Stimulated activated CD4-positive, alpha-beta T cell treated with anti-CD3 and anti-CD28 coated beads, Interleukin-4, amount 100 ng/mL, for 48 hours (primary cell): ENCODE data around the gene TRERF1.
A peak's percentile ranks its signal among the peaks of the same experiment; 100 is the strongest.
"Not testable (repeated sequence)": the region's sequence is repeated elsewhere in the genome, so short reads cannot be mapped to it uniquely, and the experiment has no call there.

Experiments
- DNase-seq, 2 donors: peaks; one replicate each; pipeline ENCODE4 v3.0.0-alpha.2; 2020; ENCODE audit warnings: low read depth in 2 of 2

TRERF1 gene

DNA sequence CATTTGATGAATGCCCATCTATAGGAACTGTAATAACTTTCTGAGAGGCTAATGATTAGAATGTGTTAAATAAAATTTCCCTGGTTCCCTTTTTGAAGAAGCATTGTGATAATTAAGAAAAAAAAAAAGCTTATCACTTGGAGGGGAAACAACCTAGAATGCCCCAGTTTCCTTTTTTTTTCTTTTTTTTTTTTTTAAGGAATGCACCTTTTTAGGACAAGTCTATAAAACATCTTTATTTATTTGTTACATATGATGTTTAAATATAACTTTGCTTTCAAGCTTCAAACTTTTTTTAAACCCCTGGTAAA is 226.7 kb downstream of the TRERF1 start:
- DNase-seq = no peak

DNA sequence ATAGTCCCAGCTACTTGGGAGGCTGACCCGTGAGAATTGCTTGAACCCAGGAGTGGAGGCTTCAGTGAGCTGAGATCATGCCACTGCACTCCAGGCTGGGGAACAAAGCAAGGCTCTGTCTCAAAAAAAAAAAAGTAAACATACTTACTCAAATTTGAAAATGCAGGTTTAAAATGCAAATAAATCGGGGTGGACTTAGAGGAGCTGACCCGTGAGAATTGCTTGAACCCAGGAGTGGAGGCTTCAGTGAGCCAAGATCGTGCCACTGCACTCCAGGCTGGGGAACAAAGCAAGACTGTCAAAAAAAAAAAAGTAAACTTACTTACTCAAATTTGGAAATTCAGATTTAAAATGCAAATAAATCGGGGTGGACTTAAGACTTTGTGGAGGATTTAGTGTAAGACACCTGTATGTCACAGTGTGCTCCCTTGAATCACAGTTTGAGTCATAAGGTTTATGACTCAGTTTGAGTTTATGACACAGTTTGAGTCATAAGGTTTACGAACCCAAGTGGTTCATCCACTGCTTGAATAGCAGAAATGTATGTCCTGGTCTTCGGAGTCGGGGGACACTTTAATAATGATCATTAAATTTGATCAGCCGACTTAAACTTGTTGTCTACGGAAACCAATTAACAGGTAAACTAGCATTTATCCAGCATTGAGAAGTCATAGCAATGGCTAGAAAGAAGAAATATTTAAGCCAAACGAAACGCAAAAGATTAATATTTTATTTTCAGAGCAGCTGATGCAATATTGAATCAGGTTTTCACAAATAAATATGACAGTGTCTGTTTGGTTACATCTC is 227.3 kb downstream of the TRERF1 start:
- DNase-seq = no peak

DNA sequence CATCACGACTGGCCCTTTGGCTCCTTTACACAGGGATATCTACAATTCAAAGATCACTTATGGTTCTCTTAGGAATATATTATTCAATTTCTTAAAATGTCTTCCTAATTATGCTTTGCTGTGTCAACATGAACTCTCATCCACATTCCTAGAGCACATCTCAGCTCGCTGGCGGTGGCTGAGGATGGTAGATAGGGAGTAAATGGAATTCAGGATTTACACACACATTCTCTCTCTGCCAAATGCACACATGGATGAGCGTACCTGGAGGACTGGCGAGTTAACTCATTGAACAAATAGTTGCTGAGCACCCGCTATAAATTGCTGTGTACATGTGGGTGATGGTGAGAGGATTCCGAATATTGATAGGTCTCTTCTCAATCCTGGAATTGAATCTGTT is 229.3 kb downstream of the TRERF1 start:
- no peak for DNase-seq

DNA sequence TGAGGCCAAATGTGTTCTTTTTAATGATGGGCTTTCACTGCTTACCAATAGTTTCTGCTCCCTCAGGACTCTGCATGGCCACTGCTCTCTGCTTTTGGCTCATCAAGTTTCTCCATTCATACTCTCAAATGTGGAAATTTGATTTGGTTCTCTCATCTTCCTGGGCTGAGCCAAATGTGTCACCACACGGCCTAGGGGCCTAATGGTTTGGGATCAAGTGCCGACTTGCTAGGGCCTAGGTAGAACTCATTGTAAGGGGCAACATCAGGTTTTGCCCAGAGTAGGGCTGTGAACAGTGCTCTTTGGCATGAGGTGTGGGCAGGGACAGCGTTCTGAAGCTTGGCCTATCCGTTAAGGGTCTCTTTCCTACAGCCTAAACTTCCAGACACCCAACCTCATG is 230.2 kb downstream of the TRERF1 start:
- DNase-seq = no peak

DNA sequence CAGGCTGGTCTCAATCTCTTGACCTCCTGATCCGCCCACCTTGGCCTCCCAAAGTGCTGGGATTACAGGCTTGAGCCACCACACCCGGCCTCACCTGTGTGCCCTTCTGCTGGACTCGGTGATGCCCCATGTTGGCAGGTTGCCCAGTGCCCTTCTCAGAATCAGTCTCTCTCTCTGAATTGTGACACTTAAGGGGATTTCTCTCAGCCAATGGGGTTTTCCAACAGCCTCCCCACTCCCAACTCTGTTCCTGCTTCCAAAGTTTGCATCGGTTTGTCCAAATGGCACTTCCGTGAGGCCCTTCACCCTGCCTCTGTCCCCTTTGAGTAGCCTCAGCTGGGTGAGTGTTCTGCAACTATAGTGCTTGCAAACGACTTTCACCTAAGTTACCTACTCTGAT is 230.9 kb downstream of the TRERF1 start:
- no peak for DNase-seq

DNA sequence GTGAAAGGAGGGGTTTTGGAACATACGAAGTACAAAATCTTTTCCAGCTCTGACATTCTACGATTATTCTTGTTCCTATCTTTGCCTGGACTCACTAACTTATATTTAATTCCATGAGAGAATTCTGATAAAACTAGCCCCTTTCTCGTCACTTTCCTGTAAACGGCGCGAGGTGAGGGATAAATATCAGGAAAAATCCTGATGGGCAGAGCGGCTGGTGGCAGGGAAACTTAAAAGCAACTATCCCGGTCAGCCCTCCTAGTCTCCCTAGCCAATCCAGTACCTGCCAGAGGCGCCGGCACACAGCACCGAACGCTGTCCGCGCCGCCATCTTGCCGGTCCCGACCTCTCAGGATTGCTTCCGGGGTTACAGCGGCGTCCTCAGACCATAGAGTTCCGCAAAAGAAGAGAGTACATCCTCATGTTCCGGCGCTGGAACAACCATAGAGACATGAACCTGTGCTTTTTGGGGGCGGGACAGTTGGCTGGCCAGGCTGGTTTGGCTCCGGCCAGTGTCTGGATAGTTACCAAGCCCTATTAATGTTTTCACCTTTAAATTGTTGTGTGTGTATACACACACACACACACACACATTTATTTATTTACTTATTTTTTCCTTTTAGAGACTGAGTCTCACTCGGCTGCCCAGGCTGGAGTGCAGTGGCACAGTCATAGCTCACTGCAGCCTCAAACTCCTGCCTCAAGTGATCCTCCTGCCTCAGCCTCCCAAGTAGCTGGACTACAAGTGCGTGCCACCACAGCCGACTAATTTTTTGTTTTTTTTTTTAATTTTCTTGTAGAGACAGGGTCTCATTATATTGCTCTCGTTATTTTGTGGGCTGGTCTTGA is 234.0 kb downstream of the TRERF1 start, which contains the start of gene MRPS10:
Gene MRPS10, minus strand, starts transcription at position 343 of the 849 bp plus-strand sequence. Its CDS starts 12 bp downstream, at position 331.
- DNase-seq = peak; percentile 82 to 87

DNA sequence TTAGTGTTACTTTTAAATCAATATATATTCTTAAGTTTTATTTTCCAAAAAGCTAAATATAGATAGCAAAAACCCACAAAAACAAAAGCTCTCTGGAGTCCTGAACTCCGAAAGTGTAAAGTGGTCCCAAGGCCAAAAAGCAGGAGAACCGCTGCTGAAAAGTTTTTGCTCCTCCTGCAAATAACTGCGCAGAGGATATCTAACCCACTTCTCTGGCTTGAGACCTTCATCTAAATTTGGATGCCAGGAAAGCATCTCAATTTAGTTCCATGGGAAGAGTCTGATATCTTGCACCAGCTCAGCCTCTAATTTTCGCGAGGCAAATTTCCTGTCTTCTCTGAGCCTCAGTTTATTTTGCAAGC is 234.6 kb downstream of the TRERF1 start:
- no peak for DNase-seq

DNA sequence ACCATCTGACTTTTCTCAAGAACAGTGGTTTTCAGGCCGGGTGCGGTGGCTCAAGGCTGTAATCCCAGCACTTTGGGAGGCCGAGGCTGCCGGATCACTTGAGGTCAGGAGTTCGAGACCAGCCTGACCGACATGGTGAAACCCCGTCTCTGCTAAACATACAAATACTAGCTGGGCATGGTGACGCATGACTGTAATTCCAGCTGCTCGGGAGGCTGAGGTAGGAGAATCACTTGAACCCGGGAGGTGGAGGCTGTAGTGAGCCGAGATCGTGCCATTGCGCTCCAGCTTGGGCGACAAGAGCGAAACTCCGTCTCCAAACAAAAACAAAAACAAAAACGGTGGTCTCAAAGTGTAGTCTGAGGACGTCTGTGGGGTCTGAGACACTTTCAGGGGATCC is 235.2 kb downstream of the TRERF1 start:
- DNase-seq = not testable (repeated sequence)

DNA sequence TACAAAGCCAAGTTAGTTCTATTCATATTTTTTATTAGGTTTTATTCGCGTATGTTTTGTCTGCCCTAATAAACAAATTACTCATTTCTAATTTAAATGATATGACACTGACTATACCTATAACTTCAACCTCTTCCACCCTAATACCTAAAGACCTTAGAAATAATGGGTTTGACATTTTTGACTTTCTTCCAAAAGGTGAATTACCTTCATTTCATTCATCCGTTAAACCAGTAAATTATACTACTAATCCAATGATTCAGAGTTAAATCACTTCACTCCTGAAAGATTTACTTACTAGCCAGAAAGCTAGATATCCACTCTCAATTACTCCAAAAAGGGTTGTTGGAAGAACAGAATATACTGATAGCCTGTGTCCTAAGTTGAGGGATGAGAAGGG is 239.3 kb downstream of the TRERF1 start:
- no peak for DNase-seq

DNA sequence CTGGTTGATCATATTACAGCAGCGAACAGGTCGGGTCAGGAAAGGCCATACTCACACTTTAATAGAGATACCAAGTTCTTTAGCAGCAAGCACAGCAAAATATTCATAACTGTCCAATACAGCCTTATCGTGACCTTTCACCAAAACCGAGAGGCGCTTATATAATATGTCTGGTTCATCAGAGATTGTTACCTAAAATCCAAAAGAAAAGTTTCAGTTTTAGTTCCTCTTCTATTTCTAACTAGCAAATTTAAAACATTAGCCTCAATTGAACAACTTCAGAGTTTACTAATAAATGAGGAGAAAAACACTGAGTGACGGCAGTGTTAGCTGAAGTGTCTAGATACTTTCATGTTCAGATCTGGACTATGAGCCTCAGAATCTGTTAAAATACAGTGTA is 240.0 kb downstream of the TRERF1 start:
- DNase-seq = no peak

DNA sequence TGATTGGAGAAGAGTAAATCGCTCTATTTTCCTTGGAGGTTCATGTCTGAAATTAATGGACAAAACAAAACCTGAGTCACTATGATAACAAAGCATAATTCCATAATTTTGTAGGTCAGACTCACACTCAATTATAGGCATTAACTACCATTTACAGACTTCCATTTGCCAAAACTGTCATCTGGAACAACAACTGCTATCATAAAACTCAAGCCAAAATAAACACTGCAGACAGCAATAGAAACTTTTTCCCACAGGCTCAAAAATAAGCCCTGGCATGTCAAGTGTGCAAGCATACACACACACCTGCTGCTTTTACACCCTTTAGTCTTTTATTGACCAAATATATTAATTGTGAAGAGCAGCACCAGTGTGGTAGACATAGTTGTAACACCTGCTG is 241.2 kb downstream of the TRERF1 start:
- DNase-seq = no peak

DNA sequence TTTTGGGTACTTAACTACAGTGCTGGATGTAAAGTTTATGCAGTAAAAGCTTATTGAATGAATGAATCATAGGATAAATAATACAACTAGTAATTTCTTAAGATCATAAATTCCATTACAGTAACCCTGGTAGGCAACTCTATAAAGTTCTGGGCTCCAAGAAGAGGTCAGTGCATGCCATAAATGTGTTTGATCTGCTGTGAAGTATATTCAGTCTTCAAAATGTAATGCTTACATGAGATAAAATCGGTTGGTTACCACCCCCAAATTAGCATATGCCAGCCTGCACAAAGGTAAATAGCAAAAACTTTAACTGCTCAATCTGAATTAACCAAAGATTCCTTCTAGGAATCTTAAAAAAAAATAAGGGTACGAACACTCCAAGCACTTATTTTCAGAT is 244.2 kb downstream of the TRERF1 start:
- DNase-seq = not testable (repeated sequence)

DNA sequence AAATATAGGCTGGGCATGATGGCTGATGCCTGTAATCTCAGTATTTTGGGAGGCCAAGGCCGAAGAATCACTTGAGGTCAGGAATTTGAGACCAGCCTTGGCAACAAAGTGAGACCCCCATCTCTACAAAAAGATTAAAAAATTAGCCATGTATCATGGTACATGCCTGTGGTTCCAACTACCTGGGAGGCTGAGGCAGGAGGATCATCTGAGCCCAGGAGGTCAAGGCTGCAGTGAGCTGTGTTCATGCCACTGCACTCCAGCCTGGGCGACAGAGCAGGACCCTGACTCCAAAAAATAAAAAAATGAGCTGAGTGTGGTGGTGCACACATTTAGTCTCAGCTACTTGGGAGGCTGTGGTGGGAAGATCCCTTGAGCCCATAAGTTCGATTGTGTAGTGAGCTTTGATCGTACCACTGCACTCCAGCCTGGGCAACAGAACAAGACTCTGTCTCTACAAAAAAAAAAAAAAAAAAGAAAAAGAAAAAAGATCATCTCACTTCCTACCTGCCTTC is 246.9 kb downstream of the TRERF1 start:
- DNase-seq = no peak

DNA sequence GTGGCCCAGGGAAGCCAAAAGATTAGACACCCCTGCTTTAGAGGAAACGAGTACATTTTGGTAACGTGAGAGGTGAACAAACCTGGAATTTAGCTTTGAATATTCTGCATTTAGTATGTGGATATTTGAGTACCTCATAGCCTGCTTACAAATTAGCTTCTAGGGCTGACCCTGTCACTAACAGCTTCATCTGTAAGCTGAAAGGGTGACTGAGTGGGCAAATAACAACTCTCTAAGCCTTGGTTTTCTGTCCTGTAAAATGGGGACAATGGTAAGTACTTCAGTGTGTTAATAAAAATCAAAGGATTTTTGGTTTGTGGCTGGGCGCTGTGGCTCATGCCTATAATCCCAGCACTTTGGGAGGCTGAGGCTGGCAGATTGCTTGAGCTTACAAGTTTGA is 248.5 kb downstream of the TRERF1 start:
- DNase-seq = no peak

DNA sequence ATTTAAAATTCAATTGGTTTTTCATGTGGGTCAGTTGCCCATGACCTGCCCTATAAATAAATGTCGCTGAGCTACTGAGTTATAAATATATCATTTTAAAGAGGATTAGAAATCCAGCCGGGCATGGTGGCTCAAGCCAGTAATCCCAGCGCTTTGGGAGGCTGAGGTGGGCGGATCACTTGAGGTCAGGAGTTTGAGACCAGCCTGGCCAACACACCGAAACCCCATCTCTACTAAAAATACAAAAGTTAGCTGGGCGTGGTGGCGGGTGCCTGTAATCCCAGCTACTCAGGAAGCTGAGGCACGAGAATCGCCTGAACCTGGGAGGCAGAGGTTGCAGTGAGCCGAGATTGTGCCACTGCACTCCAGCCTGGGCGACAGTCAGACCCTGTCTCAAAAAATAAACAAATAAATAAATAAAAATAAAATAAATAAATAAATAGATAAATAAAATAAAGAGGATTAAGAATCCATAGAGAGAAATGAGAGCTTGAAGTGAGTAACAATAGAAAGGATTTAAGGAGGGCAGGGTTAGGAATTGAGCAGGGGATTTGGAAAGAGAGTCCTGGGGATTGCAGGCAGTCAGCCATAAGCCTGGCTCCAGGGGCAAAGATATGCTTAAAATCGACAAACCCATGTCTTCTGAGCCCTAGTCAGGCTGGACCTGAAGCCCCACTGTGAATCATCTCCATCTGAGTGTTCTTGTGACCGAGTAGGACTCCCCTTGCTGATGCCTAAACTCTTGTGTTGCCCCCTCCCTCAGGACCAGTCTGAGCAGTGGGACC is 249.4 kb downstream of the TRERF1 start:
- DNase-seq = not testable (repeated sequence)

DNA sequence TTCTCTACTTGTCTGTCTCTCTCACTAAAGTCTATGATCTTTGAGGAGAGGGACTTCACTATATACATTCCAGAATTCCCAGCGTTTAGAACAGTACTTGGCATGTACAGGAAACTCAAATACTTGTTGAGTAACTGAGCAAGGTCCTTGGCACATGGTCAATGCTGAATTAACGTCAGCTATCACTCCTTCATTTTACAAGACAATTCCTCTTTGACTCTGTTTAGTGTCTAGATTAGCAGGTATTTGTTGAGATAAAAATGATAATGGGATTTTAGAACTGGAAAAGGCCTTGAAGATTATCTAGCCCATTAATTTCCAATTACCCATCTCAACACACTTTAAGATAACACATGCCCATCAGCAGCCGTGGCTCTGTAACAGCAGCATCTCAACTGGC is 250.3 kb downstream of the TRERF1 start:
- no peak for DNase-seq

DNA sequence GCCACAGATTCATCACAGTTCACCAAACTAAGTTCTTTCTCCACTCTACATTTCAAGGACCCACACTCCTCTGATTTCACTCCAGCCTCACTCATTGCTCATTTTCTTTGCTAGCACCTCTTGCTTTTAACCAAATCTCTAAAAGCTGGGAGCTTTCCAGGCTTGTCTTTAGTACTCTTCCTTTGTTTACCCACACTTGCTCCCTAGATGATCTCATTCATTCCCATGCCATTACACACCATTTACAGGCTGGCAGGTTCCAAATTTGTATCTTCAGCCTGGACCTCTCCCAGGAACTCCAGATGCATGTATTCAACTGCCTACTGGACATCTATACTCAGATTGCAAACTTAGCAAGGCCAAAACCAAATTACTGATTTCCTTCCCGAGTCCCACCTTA is 251.7 kb downstream of the TRERF1 start:
- no peak for DNase-seq

DNA sequence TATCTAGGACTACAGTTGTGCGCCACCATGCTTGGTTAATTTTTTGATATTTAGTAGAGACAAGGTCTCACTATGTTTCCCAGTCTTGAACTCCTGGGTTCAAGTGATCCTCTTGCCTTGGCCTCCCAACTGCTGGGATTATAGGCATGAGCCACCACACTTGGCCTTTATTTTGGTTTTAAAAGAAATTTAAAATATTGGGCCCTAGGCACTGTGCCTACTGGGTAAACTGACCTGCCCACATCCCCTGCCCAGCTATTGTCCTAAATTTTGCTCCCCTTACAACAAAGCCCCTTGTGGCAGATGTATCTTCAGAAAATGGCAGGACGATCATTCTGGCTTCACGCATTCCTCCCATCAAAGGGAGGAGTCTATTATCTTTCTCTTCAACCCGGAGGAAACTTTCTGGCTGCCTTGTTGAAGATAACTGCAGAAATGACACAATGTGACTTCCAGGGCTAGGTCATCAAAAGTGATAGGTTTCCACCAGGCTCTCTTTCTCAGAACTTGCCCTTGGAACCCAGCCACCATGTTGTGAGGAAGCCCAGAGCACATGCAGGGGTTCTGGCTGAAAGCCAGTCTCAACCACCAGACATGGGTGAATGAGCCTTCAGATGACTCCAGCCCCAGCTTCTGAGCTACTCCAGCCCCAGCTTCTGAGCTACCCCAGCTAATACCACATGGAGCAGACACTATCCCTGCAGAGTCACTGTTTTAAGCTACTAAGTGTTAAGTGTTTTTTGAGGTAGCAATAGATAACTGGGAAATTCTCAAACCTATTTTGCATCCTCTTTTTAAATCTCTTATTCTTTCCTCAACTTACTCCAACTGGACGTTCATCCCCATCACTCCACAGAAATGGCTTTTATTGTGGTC is 252.4 kb downstream of the TRERF1 start:
- no peak for DNase-seq

DNA sequence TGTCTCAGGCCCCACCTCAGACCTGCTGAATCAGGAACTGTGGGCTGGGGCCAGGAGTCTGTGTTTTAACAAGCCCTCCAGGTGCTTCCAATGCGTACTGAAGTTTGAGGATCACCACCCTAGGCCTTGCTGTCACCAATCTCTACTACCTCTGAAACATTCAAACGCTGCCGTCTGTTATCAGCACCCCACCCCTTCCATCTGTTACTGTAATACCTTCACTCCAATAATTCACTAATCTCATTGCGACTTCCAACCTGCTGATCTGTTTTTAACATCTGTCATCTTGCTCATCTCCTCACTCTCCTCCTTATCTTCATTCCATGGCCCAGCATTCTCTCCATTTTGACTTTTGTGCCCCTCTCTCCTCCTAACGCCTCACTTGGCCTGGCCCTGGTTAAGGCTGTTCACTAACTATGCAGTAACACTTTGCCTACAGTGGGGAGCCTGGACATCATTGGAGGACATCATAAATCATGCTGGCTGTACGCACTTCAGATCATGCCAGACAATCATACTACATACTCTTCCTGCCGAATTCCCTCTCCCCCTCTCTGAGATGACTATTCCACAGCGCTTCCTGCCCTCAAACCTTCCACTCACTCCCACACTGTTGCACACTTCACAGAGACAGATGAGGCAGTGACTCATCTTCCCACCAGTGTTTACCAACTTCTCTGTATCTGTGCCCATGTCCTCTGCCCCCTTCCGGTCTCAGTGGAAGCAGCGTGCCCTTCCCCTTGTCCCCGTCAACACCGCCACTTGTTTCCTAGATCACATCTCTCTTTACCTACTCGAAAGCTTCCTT is 254.0 kb downstream of the TRERF1 start:
- DNase-seq = no peak

DNA sequence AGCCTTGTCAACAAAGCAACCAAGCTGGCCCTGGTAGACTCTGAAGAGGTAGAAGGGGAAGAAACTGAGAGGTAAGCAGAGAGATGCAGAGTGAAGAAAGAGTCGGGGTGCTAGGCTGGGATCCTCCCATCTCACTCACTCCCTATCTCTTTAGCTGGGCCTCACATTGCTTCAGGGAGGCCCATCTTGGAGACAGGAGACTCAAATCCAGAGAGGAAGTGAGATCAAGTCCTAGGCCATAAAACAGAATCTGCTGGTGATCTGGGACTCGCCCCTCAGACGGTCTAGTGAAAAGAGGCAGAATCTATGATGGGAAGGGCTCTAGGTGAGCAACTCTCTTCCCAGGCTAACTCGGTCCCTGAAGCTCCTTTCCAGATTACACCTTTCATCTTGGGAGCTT is 256.3 kb downstream of the TRERF1 start:
- DNase-seq = no peak
